Dermis lymphatic vessel endothelial cell (primary cell): ENCODE results near the gene ORMDL1. TPM values are rescaled to one million over a fixed set of nuclear protein-coding genes. Genes with fewer than 3 reads are reported as not detected.

Source experiments
- total RNA-seq: library from RNA; depleted of rRNA; stranded (reverse); fragments of >200 nt; gene quantifications from 2 replicates; pipeline ENCODE4 v1.2.1, GENCODE V29; 2014

ORMDL1 gene, protein sequence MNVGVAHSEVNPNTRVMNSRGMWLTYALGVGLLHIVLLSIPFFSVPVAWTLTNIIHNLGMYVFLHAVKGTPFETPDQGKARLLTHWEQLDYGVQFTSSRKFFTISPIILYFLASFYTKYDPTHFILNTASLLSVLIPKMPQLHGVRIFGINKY
- total RNA-seq, result 46.1 and 49.3 TPM in 2 replicates

GRCh38 chr2:189783927-189784867 lies at the start of gene ORMDL1, which contains the start of gene PMS1:
Gene ORMDL1, minus strand, starts transcription at chr2:189784339. Its CDS starts 1,744 bp downstream, at chr2:189782595.
Gene PMS1, plus strand, starts transcription at chr2:189784450. Its CDS starts 7,360 bp downstream, at chr2:189791810.

DNA sequence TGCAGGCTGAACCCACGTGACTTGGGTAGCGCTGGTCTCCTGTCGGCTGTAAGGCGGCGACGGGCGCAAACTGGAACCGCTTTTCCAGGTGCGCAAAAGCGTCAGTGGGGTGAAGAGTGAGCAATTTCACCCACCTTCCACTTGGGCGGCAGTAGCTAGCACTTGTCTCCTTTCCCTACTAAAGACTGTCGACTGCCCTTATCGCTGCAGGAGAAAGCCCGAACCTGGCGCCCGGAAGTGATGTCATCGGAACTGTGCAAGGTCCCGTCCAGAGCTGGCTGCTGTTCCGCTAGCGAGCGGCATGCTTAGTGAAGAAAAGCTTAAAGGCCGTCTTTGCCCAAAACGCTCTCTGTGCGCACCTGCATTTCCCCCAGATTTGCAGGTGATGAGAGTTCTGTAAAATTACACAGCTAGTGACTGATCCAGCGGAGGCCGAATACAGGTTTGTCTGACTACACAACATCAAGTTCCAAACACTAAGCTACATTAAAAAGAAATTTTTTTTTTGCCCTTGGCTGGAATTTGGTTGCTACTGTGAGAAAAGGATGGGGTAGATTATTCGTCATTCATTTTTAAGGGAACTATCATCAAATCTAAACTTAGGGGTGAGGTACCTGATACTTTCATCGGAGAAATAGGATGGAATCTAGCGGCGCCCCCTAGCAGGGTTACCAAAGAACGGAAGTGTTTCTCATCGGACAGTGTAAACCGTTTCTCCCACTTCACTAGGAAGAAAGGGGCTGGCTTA lies 21.4 kb downstream of the ORMDL1 start, which contains the start of gene OSGEPL1:
TSS of gene OSGEPL1 (minus strand) at position 242 of the 748 bp plus-strand sequence. CDS start 1,152 bp downstream, outside the sequence.

Other genes starting within 250 kb of the ORMDL1 start
- 153 and 276 TPM in 2 replicates for gene SLC40A1, start 203.6 kb downstream of the ORMDL1 start, total RNA-seq
- gene ASNSD1, start 122.9 kb downstream of the ORMDL1 start, total RNA-seq, result 48.9 and 63.1 TPM in 2 replicates
- 8.3 and 9.2 TPM in 2 replicates for gene ANKAR, start 109.7 kb downstream of the ORMDL1 start, total RNA-seq
- 4.0 and 5.3 TPM in 2 replicates for gene OSGEPL1, start 21.5 kb downstream of the ORMDL1 start, total RNA-seq
- gene PMS1, start 111 bp upstream of the ORMDL1 start, total RNA-seq, result 21.9 and 30.5 TPM in 2 replicates